NCI-H524 treated with DMSO at 0.1 percent for 48 hours (cell line): ENCODE data around the gene ANP32A.

Source experiments
- DNase-seq: peaks from one replicate; lab custom pipeline; 2025; lab: John Stamatoyannopoulos, UW

Gene ANP32A

GRCh38 chr15:68819495-68820294 is 1.0 kb downstream of the ANP32A start:
- peak; percentile 49 for DNase-seq

DNA sequence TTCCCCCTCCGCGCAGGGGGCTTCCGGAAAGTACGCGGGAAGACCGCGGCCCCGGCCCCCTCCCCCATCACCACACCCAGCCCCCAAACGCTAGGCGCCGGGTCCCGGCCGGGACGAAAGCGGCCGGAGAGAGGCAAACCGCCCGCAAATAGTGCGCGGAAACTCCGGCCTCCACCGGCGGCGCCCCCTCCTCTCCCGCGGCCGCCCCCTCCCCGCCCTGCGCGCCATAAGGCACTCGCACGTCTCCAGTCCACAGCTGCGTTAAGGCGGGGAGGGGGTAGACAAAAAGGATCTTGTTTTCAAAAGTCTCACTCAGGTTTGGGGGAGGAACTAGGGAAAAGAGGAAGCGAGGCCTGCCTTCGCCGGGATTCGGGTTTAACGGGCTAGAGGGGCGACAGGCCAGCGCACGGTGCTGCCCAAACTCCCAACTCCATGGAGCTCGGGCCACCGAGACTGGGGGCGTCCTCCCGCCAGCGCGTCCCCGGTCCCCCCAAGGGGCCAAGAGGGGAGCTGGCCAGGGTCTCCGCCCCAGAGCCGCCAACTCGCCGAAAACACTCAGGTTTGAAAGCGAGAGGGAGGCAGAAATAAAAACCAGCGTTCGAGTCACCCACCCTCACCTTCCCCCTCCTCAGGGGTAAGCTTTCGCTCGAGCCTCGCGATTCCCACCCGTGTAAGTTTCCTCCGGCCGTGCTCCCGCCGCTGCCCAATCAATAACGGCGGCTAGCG is 1.8 kb downstream of the ANP32A start:
- no peak for DNase-seq

GRCh38 chr15:68818066-68818768 is 2.5 kb downstream of the ANP32A start:
- peak; percentile 46 for DNase-seq

- no peak for DNase-seq
These were observed 3.2 kb downstream of the ANP32A start for GRCh38 chr15:68817304-68818065.

- no peak for DNase-seq
These were observed 3.8 kb downstream of the ANP32A start for GRCh38 chr15:68816795-68817303.

- DNase-seq: no peak
These were observed 4.5 kb downstream of the ANP32A start for GRCh38 chr15:68816158-68816557.

DNA sequence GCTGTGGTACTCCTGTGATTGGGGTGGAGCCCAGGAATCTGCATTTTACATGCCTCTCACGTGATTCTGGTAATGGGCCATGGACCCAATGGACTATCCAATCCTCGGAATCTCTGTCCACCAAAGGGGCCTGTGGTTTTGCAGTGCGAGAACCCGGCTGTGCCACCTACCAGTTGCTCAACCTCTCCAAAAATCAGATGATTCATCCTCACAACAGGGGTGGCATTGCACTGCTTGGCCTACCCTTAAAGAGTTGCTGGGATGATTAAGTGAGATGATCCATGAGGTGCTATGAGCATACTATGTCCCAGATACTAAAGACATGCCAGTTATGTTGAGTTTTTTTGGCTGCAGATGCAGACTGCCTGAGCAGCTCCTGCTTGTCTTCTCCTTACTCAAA is 5.1 kb downstream of the ANP32A start:
- no peak for DNase-seq

DNA sequence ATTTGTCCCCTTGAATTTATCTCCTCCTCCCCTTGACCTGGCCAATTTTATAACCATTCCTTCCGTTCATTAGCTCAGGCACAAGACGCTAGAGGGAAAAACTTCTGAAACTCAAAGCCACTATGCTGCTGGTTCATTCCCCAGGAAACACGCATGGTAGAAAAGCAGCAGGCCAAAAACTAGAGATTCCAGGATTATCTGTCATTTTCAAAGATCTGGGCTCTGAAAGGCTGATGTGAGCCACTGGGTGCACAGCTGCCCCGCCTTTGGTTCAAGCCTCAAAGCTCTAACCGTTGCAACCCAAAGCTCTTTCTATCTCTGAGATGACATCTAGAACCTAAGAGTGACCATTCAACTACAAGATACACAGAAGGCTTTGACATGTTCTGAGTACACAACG is 6.1 kb downstream of the ANP32A start:
- no peak for DNase-seq

DNA sequence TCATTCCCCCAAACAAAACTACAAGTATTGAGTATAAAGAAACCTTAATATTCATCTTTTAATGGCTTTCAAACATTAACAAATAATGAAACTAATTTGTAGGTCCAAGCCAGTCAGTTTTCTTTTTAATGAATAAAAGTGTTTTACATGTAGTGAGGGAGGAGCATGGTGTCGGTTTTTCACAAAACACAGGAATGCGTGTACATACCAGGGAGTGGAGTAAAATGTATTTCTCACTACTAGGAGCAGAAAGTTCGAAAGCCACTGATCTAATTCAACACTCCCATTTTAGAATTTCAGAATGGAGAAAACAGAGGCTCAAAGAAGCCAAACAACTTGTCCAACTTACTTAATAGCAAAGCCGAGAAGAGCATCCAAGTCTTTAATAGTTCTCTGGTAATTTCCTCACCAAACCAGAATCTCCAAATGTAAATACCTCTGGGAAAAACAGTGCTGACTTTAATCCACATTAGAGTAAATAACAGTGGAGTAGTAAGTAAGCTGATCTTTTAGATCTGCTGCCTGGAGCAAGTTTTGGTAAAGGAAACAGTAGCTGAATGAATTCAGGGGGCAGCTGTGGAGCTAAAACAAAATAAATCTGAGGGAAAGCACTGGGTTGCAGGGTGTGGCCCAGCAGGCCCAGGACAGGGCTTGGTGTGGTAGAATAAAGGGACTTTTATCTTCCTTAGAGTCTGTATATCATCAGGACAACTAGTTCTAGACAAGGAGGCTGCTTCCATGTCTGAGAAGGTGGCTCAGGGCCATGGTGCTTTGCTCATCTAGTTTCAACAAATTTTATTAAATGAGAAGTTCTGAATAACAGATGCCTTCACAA is 7.9 kb downstream of the ANP32A start:
- no peak for DNase-seq

DNA sequence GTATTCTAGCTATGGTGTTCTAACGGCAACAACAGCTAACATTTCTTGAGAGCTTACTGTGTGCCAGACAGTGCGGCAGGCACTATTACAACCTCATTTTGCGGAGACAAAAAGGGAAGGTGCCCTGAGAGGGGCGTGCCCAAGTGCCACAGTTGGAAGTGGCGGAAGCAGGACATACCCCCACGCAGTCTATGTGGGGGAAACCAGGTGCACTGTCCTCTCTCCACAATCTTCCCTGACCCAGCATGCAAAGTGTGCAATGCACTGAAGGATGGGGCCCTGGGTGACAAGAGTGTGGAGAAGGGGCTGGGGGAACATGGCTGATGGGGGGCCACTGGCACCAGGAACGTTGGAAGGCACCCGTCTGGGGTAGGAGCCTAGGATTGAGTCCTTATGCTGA is 8.6 kb downstream of the ANP32A start:
- no peak for DNase-seq

- no peak for DNase-seq
These were observed 11.2 kb downstream of the ANP32A start for GRCh38 chr15:68809517-68809916.

DNA sequence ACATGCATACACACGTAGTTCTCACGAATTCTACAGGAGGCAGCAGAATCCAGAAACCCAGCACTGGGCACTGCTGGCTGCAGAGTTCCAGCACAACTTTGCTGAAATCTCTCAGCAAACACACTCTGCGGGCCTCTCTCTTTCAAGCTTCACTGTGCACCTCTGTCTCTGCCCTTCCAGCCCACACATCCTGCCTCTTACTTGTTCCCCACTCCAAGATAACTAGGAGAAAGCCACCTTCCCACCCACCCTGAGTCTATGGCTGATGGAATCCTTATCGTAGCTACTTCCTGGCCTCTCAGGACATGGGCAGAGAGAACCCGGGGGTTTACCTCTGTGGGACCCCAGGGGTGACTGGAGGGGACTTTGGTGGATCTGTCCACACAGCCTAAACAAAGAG is 11.9 kb downstream of the ANP32A start:
- no peak for DNase-seq

DNA sequence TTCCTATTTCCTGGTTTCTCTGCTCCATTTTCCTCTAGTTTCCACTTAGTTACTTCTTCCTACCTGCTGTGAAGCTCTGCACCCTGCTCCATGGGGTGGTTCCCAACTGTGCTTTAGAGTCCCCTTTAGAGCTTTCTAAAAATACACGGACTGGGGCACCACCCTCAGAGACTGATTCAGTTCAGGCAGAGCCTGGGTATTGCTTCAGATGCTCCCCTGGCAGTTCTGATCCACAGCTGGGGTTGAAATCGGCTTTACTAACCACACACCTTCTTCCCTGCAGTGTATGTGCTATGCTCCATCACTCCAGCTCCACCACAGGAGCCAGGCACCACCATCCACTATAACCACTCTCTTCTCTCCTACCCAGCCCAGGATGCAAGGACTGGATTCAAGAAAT is 12.6 kb downstream of the ANP32A start:
- DNase-seq: no peak

- DNase-seq: no peak
These were observed 13.4 kb downstream of the ANP32A start for GRCh38 chr15:68807249-68807648.

- no peak for DNase-seq
These were observed 14.3 kb downstream of the ANP32A start for GRCh38 chr15:68806220-68807060.

GRCh38 chr15:68802373-68802772 is 18.3 kb downstream of the ANP32A start:
- DNase-seq: no peak

DNA sequence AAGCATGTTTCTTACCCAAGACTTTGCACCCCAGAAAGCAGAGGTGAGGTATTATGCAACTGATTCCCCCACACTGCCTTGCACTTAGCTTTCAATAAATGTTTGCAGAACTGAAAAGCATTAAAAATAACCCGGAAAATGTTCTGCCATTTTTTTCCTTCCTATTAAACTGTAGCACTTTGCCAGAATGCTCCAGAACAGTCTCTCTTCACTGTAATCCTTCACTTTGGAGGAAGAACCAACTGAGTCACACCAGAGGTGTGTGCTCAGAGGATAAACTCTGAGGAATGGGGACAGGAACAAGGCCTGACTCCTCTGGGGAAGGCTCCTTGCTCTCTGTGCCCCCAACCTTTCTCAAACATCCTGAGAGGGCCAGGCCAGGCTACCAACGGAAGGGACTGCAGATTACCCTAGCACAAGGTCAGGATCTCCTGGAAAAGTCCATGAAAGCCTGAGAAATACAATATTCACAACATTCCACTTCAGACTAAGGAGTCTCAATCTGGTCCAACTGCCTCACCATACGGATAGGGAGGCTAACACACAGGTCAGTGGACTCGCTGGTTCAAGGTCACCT is 19.0 kb downstream of the ANP32A start:
- no peak for DNase-seq

GRCh38 chr15:68800875-68801274 is 19.8 kb downstream of the ANP32A start:
- no peak for DNase-seq

DNA sequence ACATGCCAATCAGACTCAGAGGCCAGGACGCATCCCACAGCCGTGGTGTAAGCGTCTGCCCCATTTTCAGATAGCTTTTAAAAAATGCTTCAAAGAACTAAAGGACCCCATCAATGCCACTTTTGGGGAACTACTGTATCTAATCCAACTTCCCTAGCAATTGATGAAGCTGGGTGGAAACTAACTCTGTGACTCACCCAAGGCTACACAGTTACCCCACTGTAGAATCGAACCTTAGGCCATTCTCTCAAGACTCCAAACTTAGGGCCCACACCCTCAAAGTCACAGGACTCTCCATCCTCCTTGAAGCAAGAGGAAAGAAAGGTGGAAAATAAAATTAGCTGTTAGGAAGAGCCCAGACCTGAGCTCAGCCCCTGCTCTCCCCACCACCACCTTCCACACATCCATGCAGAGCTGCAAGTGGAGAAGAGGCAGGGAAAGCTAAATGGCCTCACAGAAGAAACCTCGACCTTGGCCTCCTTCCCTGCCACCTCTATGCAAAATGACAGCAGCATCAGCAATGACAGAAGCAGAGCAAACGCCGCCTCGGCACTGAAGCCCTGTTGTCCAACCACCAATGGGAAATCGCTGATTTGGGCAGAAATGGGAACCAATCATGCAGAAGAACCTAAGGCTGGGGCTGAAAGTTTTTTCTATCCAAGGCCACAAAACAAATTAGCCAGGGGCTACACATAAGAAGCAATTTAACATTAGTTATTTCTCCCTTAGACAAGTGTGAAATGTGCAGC is 22.2 kb downstream of the ANP32A start:
- no peak for DNase-seq
